Kidney glomerular epithelial cell (primary cell): ENCODE measurements around the gene SGCD.
"Not testable (repeated sequence)": the region's sequence is repeated elsewhere in the genome, so short reads cannot be mapped to it uniquely, and the experiment has no call there.

ENCODE experiments used
- DNase-seq: peaks from one replicate; lab custom pipeline; 2025; lab: John Stamatoyannopoulos, UW

Gene SGCD

DNA sequence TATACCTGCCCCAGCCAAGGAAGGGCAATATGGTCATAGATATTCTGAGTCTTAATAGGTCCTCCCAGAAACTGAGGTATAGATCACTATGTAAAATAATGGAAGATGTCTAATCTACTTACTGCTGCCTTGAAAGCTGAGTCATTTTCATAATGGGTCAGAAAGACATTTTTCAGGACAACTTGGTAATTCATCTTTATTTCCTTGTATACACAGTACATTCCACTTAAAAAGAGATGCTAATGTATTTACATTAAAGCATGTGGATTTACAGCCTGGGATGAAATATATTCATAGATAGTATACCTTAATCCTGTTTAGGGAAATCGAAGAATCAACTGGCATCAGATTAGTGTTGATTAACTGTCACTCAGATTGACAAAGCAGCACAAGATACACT, 304.0 kb downstream of the SGCD start:
- no peak for DNase-seq

DNA sequence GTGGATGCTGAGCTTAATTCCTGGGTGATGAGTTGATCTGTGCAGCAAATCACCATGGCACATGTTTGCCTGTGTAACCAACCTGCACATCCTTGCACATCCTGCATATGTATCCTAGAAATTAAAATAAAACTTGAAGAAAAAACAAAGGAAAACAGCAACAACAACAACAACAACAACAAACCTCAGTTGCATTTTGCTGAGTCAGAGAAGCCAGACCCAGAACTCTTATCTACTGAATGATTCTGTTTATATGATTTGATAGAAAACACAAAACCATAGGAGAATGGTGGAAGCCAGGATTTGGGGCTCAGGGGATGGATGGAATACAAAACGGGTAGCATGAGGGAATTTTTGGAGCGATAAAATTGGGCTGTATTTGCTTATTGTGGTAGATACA, 307.3 kb downstream of the SGCD start:
- no peak for DNase-seq

DNA sequence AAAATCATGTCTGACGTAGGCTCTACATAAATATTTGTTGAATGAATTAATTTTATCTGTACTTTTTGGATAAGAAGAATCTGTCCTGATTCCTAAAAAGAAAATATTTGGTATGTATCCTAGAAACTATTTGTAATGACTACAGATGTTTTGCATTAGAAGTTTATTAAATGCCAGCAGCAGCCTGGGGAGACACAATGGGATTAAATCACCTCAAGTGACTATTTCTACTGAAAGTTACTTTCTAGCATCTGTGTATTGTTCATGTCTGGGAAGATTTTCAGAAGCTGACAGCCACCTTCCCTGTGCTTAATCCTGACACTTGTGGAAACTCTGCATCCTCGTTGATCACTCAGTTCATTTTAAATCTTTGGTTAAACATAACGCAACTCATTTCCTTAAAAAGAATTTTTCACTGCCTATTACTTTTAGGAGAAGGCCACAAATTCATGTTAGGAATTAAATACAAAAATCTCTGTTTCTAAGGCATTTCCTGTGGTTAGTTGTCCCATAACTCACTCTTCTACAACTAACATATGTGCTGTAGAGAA, 313.8 kb downstream of the SGCD start:
- DNase-seq = no peak

DNA sequence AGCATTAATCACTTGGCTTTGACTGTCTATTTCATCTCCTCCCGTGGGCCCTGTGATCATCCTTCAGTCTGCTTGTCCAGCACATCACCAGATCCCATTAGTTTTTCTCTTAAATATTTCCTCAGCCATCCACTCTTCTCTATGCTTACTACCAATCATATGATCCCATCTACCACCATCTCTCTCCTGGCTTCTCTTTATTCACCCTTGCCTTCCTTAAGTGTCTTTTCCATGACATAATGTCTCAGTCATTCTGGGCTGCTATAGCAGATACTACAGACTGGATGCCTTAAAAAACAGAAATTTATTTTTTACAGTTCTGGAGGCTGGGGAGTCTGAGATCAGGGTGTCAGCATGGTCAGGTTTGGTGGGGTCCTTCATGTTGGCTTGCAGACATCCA, 314.7 kb downstream of the SGCD start:
- DNase-seq = no peak

DNA sequence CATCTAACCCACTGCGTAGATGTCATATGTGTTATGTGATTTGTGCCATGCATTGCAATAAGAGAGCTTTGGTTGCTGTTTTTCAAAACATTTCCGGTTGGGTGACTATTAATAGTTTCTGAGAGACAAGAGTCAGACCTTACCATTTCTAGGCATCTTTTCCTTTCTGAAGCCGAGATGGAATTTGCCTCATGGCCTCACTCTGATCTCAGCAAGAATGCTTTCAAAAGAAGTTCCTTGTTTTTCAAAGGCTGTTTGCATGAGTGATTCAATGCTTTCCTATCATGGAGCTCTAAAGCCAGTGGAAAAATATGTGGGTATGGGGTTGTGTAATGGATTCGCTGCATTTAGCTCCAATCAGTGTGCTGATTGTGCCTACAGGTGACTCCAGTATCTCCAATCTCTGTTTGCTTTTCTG, 320.1 kb downstream of the SGCD start:
- DNase-seq = peak; percentile 90

DNA sequence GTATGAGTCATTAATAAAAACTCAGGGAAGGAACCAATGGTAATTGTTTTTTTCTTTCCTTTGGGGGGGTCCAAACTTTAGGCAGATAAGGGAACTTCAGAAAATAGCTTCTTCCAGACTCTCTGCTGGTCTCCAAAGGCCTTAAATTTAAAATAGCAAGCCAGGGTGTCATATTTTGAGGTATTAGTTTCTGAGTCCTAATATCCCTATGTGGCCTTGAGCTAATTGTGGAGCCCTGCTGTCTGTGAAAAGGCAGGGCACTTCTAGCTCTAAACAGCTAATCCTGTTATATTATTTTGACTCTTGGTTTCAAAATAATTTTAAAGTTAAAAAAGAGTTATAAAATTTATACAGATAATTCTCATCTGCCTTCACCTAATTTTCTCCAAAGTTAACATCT, 327.5 kb downstream of the SGCD start:
- DNase-seq = no peak

DNA sequence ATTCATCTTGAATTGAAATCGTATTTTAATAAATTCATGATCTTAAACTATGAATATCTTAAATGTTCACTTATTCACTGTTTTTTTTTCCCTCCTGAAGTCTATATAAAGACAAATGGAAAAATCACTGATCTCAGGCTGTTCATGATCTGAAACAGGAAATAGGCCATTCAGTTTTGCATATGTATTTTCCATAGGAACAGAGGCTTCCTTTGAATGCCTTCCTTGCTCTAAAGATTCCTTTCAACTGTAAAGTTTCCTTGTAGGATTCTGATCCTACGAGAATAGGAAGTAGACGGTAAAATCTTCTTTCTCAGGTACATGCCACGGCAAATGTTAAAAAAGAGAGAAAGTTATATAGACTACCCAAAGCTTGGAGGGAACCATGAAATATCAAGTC, 328.8 kb downstream of the SGCD start:
- DNase-seq = no peak

DNA sequence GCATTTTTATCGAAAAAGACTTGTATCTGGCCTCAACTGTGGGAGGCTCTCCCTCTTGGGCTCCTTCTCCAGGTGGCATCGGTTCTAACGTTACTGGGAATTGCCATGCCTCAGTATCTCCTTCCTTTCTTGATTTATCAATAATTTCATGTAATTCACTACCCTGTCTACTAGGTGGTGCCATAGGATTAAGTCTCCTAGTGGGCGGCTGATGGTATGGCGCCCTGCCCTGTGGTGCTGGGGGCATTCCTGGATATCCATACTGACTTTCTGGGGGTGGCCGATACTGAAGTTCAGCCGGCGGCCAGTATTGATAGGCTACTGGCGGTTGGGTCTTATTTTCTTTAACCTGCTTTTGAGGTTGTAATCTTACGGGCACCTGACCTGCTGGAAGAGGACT, 337.9 kb downstream of the SGCD start:
- DNase-seq = not testable (repeated sequence)

DNA sequence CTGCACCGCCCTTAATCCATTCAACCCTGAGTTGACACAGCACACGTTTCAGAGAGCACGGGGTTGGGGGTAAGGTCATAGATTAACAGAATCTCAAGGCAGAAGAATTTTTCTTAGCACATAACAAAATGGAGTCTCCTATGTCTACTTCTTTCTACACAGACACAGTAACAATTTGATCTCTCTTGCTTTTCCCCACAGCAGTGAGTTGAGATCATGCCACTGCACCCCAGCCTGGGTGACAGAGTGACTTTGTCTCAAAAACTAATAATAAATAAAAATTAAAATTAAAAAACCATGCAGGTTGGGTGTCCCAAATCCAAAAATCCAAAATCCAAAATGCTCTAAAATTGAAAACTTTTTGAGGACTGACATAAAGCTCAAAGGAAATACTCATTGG, 339.7 kb downstream of the SGCD start:
- not testable (repeated sequence) for DNase-seq

DNA sequence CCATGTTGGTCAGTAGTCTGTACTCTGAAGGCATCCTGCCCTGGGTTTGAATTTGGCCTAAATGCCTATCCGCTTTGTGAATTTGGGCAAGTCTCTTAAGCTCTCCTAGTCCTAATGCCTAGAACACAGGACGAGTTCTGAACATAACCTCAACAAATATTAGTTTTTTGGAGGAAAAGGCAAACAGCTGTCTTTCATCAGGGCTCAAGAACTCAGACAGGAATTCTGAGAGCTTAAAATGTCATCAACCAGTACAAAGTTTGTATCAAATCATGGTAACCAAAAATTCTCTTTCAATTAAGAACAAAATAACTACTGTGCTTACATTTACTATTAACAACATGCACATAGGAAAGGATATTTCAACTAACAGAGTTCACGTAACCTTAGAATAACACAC, 340.7 kb downstream of the SGCD start:
- DNase-seq = no peak

DNA sequence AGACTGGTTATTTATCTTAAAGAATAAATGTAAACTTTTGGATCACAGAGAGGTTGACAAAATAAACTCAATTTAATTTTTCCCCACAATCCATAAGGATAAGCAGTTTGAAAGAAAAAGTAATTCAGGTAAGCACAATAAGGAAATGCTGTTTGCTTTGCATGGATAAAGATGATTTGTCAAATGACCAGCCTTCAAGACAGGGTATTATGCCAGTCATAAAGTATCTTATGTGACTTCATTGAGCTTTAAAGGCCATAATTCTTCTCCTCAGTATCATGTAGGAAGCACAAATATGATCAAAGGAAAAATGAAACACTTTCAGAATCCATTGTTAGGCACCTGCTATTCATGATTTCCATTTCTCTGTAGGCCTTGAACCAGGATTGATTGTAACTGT, 342.5 kb downstream of the SGCD start:
- no peak for DNase-seq

DNA sequence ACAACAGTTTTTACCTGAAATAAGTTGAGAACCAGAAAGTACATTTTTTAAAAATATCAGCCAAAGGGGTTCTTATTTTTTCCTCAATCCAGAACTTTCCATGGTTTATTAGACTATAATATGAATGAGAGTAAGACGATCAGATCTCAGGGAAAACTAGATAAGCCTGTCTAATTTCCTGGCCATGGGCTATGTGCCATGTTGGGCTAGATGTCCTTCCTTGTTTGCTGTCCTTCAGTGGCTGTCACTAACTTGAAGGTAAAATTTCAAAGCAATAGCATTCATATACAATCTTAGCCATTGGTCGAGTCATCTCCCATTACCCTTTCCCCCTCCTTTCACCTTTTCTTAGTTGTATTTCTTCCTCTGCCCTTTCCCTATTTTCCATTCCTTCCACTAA, 343.7 kb downstream of the SGCD start:
- DNase-seq = no peak

DNA sequence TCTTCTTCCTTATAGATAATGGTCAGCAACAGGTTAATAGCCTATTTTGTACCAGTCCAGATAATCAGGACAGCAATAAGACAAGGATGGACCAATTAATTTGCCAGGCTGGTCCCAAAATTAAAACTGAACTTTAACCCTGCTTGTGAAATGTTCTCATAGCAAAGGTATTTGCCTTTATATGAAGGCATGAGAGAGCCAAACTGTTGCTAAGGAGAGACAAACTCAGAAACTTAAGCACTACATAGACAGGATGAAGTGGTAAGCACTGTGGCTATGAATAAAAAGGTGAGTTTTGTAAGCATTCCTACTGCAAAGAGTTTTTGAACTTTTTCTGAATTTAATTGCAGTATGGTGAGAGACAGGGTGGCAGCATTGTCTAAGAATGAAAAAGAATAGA, 348.4 kb downstream of the SGCD start:
- peak; percentile 49 for DNase-seq

DNA sequence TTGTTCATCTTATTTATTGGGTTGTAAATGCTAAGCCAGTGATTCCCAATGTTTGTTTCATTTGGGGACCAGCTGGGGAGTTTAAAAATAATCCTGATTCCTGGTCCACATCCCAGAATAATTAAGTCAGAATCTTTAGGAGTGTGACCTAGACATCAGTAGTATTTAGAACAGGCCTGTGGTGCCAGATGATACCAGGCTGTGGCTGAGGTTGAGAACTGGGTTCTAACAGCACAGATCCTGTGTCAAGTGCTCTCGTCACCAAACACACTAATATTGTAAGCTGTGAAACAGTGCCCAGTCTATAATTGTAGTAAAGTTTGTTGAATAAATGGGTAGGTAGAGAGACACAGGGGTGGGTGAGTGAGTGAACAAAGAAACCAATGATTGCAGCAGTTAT, 351.0 kb downstream of the SGCD start:
- DNase-seq = no peak

DNA sequence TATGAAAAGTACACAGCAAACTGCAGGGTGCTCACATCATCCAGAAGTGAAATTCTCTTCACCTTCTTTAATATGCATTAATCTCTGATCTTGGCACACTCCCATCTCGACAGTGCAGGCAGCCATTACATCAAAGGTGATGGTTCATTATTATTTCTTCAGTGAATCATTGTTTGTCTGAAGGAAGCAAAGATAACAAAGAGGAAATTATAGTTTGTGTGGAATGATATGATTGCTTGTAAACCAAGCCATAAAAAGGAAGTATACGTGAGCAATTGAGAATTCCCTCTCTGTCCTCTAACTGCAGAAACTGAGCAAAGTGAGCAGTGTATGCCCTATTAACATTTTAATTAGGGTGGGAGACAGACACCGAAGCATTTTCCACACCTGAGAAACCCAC, 351.5 kb downstream of the SGCD start:
- DNase-seq = peak; percentile 73

DNA sequence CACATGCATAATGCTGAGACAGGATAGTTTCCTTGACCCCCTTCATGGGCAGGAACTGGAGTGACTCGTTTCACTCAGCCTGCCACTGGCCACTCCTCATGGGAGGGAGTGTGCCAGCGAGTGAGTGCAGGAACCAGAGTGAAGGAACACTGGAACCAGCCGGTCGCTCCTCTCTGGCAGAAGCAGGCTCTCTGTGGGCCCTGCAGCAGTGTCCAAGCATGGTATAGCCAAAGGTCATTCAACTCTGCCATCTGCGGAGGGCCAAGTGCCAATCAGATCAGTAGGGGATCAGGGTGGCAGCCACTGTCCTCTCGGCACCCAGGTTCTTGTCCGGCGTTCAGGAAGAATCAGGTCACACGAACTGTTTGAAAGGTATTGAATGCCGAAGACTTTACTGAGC, 353.9 kb downstream of the SGCD start:
- no peak for DNase-seq

DNA sequence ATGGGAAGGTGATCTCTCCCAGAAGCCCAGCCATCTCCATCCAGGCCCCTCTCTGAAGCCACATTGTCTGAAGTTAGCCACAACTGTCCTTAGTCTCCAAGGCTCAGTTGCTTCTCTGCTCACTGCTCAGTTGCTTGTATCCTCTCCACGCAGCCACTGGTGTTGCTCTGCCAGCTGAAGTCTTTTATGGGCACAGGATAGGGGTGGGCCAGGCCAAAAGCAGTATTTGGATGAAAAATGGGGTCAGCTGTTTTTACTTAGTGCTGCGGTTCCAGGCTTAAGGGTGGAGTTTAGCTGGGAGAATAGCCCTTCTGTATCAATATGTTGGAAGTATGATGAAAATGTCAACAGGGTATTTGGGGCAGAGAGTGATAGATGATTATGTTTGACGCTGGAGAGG, 354.3 kb downstream of the SGCD start:
- no peak for DNase-seq

DNA sequence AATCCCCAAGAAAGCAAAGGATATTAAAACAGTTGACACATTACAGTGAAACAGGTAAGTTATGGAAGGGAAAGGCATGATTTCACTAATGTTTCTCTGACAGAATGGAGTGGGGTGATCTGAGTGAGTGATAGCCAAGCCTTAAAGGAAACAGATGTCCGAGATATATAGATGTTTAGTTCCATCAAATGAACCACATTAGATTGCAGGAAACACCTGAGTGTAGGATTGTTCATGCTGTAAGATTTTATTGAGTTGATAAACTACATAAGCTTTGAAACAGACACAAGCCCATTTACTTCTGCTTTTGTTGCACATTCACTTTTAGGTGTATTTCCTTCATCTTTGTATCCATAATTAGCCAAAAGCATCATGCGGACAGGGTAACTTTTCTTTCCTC, 356.0 kb downstream of the SGCD start:
- no peak for DNase-seq

DNA sequence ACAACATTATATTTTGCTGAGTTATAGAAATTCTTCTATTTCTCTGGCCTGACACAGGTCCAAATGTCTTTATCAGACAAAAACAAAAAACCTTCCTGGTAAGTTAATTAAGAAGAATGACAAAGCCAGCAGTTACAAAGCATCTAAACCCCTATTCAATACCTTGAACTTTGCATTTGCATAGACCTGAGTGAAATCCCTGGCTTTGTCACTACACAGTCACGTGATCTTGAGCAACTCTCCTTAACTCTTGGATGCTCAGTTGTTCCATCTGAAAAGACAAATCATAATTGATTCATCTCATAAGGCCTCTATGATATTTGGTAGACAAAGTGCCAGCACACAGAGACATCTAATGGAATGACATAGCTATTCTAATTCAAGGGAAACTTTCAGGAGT, 356.5 kb downstream of the SGCD start:
- no peak for DNase-seq

DNA sequence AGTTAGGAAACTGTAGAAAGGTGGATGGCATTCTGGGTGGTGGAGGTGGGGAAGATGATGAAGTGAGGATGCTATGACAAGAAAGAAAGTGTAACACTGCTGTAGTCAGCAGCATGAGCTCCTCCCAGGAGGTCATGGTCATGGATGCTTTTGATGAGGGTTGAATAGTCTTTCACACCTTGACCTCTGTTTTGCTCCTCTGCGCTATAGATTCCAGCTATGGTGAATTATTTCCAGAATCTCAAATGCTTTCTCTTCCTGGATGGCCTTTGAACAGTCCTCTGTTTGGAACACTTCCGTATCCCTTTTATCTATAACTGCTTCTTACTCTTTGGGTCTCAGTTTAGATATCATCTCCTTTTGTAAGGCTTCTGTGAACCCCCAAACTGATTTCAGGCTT, 357.3 kb downstream of the SGCD start:
- no peak for DNase-seq

DNA sequence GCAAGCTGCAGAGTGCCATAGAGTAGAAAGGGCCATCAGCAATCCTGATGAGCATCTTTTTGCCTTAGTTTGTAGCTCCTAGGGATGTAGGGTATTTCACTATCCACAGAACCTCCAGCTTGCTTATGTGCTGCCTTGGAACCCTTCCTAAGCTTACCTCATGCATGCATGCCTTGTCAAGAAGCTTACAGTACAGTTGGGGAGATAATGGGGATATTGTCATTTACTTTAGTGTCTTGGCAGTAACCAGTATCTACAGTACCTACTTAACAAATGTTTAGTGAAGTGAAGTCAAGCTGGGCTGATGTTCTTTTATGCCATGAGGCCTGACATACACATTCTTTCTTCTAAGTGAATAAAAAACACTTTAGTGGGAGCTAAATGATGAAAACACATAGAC, 358.5 kb downstream of the SGCD start:
- no peak for DNase-seq

DNA sequence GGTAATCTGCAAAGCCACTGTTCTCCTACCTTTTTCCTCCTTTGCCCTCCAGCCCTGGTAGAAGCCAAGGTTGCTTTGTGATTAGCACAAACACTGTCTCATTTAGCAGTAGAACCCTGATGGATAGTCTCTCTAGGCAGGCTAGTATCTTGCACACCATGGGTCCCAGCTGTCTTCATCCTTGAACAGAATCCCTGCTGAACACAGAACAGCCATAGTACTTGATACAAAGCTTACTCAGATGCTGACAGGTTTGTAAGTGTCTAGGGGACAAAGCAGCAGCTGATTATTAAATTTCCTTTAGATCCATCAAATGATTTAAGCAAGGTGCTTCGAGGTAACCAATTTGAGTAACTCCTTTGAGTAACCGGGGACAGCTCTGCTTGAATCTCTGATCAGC, 359.4 kb downstream of the SGCD start:
- DNase-seq = no peak

DNA sequence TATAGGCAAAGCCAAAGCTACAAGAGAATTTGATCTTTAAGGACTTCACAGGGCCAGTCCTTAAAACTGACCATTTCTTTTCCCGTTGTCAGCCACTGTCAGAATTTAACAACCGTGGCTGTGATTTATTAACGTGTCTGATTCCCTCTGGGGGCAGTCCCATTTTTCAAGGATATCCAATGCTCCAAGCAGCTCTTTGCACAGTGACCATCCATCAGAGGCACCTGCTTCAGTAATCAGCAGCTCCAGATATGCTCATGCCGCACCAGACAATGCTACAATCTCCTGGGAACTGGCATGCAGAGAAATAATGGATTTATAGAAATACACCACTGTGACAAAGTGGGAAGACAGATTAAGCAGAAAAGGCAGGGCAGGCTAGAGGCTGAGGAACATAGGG, 359.8 kb downstream of the SGCD start:
- no peak for DNase-seq

DNA sequence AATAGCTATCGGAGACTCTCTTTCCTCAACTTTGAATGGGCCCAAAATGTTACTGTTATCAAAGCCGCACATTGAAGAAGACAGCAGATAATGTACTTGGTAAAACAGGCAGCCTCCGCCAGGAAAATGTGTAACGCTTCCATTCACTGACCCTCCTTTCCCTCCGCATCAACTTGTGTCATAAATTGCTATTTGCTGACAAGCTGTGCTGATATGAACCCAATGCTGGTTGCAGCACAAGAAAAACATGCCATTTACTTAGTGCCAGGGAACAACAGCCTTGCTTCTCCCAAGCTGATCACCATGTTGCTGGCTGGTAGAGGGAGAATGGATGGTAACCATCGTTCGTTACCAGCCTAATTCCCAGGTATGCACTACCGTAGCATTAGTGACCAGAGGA, 360.6 kb downstream of the SGCD start:
- DNase-seq = no peak

DNA sequence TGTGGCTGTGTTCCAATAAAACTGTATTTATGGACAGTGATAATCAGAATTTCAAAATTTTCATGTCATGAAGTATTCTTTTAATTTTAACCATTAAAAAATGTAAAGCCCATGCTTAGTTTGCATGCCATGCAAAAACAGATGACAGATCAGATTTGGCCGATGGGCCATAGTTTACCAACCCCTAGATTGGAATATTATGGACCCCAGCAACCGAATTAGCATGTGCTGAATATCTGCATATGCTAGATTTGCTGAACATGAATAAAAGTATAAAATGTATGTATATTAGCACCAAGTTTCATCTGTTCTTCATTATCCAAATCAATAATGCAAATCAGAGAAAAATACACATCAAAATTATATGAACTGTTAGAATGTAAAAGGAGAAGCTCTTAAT, 364.6 kb downstream of the SGCD start:
- no peak for DNase-seq
